Keratinocyte (primary cell): ENCODE data around the gene ZNF438. TPM values are rescaled to one million over a fixed set of nuclear protein-coding genes. Genes with fewer than 3 reads are reported as not detected.

Experiments used
- DNase-seq: peaks from one replicate; pipeline ENCODE4 v3.0.0-alpha.2; 2011; ENCODE audit warnings: low read depth, missing footprints, low spot score
- FAIRE-seq: peaks from 2 replicates; lab custom pipeline; 2011; peaks lifted over from hg19 to GRCh38; lab: Jason Lieb, UNC
- H2AFZ ChIP-seq: 2 replicates; pipeline ENCODE4 v1.6.0; 2012; ENCODE audit warnings: low read length, control low read depth, inconsistent platforms; ENCODE audit not compliant: control insufficient read depth
- H3K27ac ChIP-seq: 2 replicates; pipeline ENCODE4 v1.5.1; 2011; ENCODE audit warnings: low read length; ENCODE audit not compliant: control insufficient read depth, insufficient read depth
- H3K27me3 ChIP-seq: 3 replicates; pipeline ENCODE4 v1.6.0; 2011; ENCODE audit warnings: low read length; ENCODE audit not compliant: control insufficient read depth, insufficient read depth; ENCODE audit errors: extremely low read depth
- H3K36me3 ChIP-seq, 2 experiments: 2 replicates in 1 of 2; 3 replicates in 1 of 2; pipeline ENCODE4 v1.5.1; 2011; ENCODE audit warnings: low read length in 2 of 2, mild to moderate bottlenecking in 1 of 2; ENCODE audit not compliant: control insufficient read depth in 2 of 2, insufficient read depth in 2 of 2; ENCODE audit errors: extremely low read depth in 1 of 2
- H3K4me1 ChIP-seq: 3 replicates; pipeline ENCODE4 v1.5.1; 2011; ENCODE audit warnings: low read length; ENCODE audit not compliant: control insufficient read depth, insufficient read depth; ENCODE audit errors: extremely low read depth
- H3K4me2 ChIP-seq: 3 replicates; pipeline ENCODE4 v1.6.0; 2011; ENCODE audit warnings: low read depth, low read length; ENCODE audit not compliant: control insufficient read depth, insufficient read depth; ENCODE audit errors: extremely low read depth
- H3K4me3 ChIP-seq, 3 experiments: fragments of 200-600 bp in 1 of 3; sonication (generic) in 1 of 3; 2 replicates in 2 of 3; 3 replicates in 1 of 3; pipeline ENCODE4 v1.5.1; 2011 to 2016; ENCODE audit warnings: low read length in 3 of 3, mild to moderate bottlenecking in 3 of 3, control low read depth in 2 of 3, inconsistent platforms in 1 of 3, low read depth in 1 of 3, mixed read lengths in 1 of 3, mixed run types in 1 of 3, moderate library complexity in 1 of 3; ENCODE audit not compliant: control insufficient read depth in 2 of 3, insufficient read depth in 2 of 3; ENCODE audit errors: extremely low read depth in 1 of 3
- H3K79me2 ChIP-seq: 2 replicates; pipeline ENCODE4 v1.6.0; 2012; ENCODE audit warnings: low read length; ENCODE audit not compliant: control insufficient read depth, insufficient read depth
- H3K9ac ChIP-seq: 3 replicates; pipeline ENCODE4 v1.6.0; 2011; ENCODE audit warnings: low read length; ENCODE audit not compliant: control insufficient read depth, insufficient read depth; ENCODE audit errors: extremely low read depth
- H3K9me1 ChIP-seq: 3 replicates; pipeline ENCODE4 v1.6.0; 2011; ENCODE audit warnings: low read length; ENCODE audit not compliant: control insufficient read depth, insufficient read depth; ENCODE audit errors: extremely low read depth
- H3K9me3 ChIP-seq: 2 replicates; pipeline ENCODE4 v1.5.1; 2012; ENCODE audit warnings: low read depth, low read length; ENCODE audit not compliant: control insufficient read depth
- H4K20me1 ChIP-seq: 3 replicates; pipeline ENCODE4 v1.6.0; 2011; ENCODE audit warnings: low read length; ENCODE audit not compliant: control insufficient read depth, insufficient read depth; ENCODE audit errors: extremely low read depth
- EZH2 ChIP-seq: IDR thresholded peaks from one replicate; pipeline ENCODE4 v1.6.1; 2012; ENCODE audit warnings: inconsistent platforms, mild to moderate bottlenecking, low read length, moderate library complexity
- dilution Hi-C: fragments of 300-500 bp; cut with MboI; formaldehyde crosslinking; loops from one replicate; pipeline ENCODE4 v1.7.0; 2020; ENCODE audit warnings: low sequenced_read_pairs; ENCODE audit not compliant: extremely low pct_ligation_motif_present
- polyA plus RNA-seq, 5 experiments: library from polyadenylated mRNA; depleted of rRNA in 3 of 5; stranded (reverse) in 3 of 5; stranded (forward) in 1 of 5; unstranded in 1 of 5; fragments of >200 nt; gene quantifications; 1 replicate in 1 of 5; 2 replicates in 3 of 5; 3 replicates in 1 of 5; pipeline versions ENCODE4 v1.2.1 to v1.2.3, GENCODE V29; 2011 to 2012; ENCODE audit warnings: missing spikeins in 2 of 5, low read depth in 1 of 5, low replicate concordance in 1 of 5
- TF ChIP-seq, protein P1 (sequence below), 3 experiments: IDR thresholded peaks in 1 of 3; conservative IDR thresholded peaks in 1 of 3; optimal IDR thresholded peaks in 1 of 3; 2 replicates in 2 of 3; 3 replicates in 1 of 3; pipeline versions ENCODE3 to v1.5.1; 2011; ENCODE audit warnings: low read length in 3 of 3, mild to moderate bottlenecking in 3 of 3, moderate library complexity in 2 of 3, control low read depth in 1 of 3, inconsistent platforms in 1 of 3; ENCODE audit not compliant: insufficient read depth in 2 of 3; ENCODE audit errors: extremely low read depth in 1 of 3

Gene ZNF438
- polyA plus RNA-seq, 1 donor (not counting 4 experiments of a cell fraction or from before 2014, with no cell fraction given), result 2.8 TPM

DNA sequence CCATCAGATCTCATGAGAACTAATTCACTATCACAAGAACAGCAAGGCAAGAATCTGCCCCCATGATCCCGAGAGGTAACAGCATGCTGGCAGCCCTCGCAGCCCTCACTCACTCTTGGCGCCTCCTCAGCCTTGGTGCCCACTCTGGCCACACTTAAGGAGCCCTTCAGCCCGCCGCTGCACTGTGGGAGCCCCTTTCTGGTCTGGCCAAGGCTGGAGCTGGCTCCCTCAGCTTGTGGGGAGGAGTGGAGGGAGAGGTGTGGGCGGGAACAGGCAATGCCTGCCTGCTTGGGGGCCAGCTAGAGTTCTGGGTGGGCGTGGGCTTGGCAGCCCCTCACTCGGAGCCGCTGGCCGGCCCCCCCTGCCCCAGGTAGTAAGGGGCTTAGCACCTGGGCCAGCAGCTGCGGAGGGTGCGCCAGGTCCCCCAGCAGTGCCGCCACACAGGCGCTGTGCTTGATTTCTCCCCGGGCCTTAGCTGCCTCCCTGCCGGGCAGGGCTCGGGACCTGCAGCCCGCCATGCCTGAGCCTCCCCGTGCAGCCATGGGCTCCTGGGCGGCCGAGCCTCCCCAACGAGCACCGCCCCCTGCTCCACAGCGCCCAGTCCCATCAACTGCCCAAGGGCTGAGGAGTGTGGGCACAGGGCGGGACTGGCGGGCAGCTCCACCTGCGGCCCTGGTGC lies 24.0 kb upstream of the ZNF438 start:
- Histone ChIP-seq H3K4me2 (no peak overlapping the region), H3K9me1 (no peaks in the 10 kb centered on the region), H3K9ac (no peak overlapping the region), H3K36me3 (no peaks in the 10 kb centered on the region), H3K27me3 (no peaks in the 10 kb centered on the region), H2AFZ (no peak overlapping the region), H3K4me3 (no peak overlapping the region), H3K79me2 (no peaks in the 10 kb centered on the region), H4K20me1 (no peaks in the 10 kb centered on the region), H3K9me3 (no peaks in the 10 kb centered on the region), H3K4me1 (peaks cover 8% of the 10 kb centered on the region), H3K27ac (no peak overlapping the region)
- FAIRE-seq, result no peak
- TF ChIP-seq, protein P1, sequence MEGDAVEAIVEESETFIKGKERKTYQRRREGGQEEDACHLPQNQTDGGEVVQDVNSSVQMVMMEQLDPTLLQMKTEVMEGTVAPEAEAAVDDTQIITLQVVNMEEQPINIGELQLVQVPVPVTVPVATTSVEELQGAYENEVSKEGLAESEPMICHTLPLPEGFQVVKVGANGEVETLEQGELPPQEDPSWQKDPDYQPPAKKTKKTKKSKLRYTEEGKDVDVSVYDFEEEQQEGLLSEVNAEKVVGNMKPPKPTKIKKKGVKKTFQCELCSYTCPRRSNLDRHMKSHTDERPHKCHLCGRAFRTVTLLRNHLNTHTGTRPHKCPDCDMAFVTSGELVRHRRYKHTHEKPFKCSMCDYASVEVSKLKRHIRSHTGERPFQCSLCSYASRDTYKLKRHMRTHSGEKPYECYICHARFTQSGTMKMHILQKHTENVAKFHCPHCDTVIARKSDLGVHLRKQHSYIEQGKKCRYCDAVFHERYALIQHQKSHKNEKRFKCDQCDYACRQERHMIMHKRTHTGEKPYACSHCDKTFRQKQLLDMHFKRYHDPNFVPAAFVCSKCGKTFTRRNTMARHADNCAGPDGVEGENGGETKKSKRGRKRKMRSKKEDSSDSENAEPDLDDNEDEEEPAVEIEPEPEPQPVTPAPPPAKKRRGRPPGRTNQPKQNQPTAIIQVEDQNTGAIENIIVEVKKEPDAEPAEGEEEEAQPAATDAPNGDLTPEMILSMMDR (optimal IDR thresholded peaks at IDR 0.05 in 1 of 3, IDR thresholded peaks at IDR 0.05 in 1 of 3, conservative IDR thresholded peaks at IDR 0.05 in 1 of 3; ENCODE audit: extremely low read depth in 1 of 3, insufficient read depth in 2 of 3, low read length in 3 of 3), result no peak
- TF ChIP-seq EZH2, result no peak
- DNase-seq, result no peak
- dilution Hi-C loops, result no loop called here

DNA sequence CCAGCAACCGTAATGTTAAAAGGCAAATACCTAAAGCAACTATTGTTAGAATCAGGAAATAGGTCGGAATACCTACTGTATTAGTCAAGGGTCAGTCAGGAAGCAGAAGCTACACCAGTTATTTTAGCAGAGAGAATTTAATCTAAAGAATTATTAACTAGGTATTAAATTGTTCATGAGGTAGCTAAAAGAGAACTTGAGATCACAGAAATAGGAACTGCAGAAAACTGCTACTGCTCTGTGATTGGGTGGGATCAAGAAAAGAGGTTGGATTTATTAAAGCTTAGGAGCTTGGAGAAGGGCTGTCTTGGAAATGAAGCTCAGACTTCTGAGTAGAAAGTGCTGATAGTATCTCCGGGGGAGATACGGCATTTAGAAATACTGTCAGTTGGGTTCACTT lies 20.0 kb upstream of the ZNF438 start:
- H3K9me1 ChIP-seq, result no peaks in the 10 kb centered on the region
- no peaks in the 10 kb centered on the region for H4K20me1 ChIP-seq
- H3K36me3 ChIP-seq, result no peaks in the 10 kb centered on the region
- H3K9ac ChIP-seq, result no peak overlapping the region
- no peak for DNase-seq
- no peak overlapping the region for H3K27ac ChIP-seq
- H3K79me2 ChIP-seq, result no peaks in the 10 kb centered on the region
- peak; percentile 5 for FAIRE-seq
- TF ChIP-seq EZH2, result no peak
- TF ChIP-seq, protein P1 (optimal IDR thresholded peaks at IDR 0.05 in 1 of 3, IDR thresholded peaks at IDR 0.05 in 1 of 3, conservative IDR thresholded peaks at IDR 0.05 in 1 of 3; ENCODE audit: extremely low read depth in 1 of 3, insufficient read depth in 2 of 3, low read length in 3 of 3), result no peak
- H3K9me3 ChIP-seq, result no peaks in the 10 kb centered on the region
- dilution Hi-C loops, result no loop called here
- peaks cover 6% of the 10 kb centered on the region for H3K4me1 ChIP-seq
- no peak overlapping the region for H3K4me2 ChIP-seq
- no peak overlapping the region for H3K4me3 ChIP-seq
- peak overlapping the region; percentile 40 for H2AFZ ChIP-seq
- H3K27me3 ChIP-seq, result no peaks in the 10 kb centered on the region
